HG03457 (cell line): ENCODE measurements around the gene SMARCAL1.
"Not testable (repeated sequence)": the region's sequence is repeated elsewhere in the genome, so short reads cannot be mapped to it uniquely, and the experiment has no call there.

Experiments
- ATAC-seq: cut with Tn5 transposase; IDR thresholded peaks from one replicate; pipeline ENCODE4 v1.9.1; 2021; ENCODE audit warnings: moderate number of reproducible peaks; ENCODE audit not compliant: unreplicated experiment

SMARCAL1 gene

DNA sequence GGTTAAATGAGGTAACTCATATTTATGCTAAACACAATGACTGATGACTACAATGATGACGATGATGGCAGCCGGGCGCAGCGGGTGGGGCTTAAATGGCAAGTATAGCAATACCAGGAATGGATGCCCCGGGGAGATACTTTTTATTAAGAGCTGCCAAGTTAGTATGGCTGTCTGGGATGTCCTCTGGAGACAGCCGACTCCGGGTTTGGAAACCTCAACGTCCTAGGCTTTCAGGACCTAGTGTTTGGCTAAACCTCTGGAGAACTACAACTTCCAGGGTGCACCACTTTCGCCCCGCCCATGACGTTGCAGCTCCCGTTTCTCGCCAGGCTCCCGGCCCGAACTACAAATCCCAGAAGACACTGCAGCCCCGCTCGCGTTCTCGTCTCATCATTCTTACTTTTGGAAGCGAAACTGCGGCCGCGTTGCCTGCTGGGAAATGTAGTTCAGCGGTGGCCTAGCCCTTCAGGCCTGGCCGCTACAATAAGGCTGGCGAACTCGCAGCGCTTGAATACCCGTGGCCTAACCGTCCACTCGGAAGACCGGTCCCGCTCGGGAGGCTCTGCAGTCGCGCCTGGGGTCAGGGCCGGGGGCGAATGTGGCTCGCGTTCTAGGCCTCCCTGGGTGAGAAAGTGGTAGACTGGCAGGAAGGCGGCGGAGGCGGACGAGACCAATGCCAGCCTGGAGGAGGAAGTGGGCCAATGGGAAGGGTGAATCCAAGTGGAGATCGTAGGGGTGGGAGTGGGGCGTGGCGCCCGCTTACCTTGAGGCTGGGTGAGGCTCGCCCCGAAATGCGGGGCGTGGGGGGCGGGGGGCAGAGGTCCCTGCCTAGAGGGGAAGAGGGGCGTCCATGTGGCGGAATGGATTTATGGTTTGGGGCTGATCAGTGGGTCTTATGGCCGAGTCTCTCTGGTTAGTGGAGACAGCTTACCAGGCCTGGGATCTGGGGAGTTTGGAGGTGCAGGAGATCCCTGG is at the start of gene SMARCAL1:
TSS of gene SMARCAL1 (plus strand) at position 463 of the 978 bp plus-strand sequence. CDS start 2,221 bp downstream, outside the sequence.
- ATAC-seq = peak; percentile 89

DNA sequence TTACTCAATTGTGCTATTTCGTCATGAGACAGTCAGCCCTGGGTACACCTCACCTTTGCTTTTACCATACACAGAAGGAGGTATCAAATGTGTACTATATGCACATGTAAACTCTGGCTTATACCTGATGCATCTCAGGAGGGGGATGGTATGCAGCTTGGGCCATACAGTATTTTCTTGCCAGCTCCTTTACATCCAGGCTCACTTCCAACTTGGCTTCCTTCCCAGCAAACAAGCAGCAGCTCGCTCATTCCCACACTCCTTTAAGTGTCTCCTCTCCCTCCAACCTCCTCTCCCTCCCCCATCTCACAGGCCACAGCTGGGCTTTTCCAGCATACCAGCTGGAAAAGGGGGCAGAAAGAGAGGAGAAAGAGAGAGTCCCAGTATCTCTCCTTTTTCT is 49.6 kb upstream of the SMARCAL1 start:
- ATAC-seq = no peak

GRCh38 chr2:216363221-216363620 is 49.1 kb upstream of the SMARCAL1 start:
- ATAC-seq = no peak

DNA sequence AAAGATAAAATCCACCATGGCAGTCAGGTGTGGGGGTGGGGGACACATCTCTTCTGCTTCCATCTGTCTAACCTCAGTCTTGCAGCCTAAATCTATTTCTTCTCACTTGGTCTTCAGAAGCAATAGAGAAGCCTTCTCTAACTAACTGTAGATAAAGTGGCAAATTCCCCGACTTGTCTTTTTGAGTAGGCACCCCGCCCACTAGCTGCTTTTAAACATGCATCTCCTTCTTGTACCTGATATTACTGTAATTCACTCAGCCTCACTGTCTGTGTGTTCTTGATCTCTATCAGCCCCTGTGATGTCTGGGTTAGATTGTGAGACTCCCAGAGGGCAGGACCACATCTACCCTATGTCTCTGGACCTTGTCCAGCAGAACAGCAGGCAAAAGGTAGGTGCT is 46.8 kb upstream of the SMARCAL1 start:
- no peak for ATAC-seq

GRCh38 chr2:216366777-216367471 is 45.4 kb upstream of the SMARCAL1 start:
- ATAC-seq = no peak

GRCh38 chr2:216369821-216370220 is 42.5 kb upstream of the SMARCAL1 start:
- no peak for ATAC-seq

DNA sequence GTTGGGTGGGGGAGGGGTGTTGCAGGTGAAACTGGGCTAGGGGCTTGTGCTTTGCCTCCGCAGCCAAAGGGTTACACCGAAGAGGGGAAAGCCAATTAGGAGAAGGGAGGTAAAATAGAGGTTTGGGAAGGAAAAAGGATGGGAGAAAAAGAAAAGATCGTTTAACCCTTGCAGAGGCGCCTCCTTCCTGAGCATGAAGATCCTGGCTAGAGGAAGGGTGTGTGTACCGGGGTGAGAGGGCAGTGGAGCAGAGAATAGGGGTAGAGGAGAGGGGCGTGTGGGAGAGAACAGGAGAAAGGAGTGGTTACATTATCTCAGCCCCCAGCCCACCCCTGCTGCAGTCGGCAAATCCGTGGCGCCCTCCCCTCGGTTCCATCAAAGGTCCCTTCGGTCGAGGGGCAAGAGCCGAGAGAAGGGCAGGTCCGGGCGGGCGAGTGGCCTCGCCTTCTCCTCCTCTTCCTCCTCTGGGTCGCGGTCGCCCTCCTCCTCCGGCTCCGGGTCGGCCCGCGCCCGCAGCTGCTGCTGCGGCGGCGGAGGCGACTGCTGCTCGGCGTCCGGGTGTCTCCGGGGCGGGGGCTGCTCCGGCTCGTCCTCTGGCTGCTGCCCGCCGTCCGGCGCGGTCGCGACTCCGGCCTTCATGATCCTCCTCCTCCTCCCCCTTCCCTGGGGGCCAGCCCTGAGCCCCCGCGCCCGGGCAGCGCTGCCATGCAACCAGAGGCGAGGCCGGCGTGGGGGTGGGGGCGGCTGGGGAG is 41.1 kb upstream of the SMARCAL1 start:
- no peak for ATAC-seq

DNA sequence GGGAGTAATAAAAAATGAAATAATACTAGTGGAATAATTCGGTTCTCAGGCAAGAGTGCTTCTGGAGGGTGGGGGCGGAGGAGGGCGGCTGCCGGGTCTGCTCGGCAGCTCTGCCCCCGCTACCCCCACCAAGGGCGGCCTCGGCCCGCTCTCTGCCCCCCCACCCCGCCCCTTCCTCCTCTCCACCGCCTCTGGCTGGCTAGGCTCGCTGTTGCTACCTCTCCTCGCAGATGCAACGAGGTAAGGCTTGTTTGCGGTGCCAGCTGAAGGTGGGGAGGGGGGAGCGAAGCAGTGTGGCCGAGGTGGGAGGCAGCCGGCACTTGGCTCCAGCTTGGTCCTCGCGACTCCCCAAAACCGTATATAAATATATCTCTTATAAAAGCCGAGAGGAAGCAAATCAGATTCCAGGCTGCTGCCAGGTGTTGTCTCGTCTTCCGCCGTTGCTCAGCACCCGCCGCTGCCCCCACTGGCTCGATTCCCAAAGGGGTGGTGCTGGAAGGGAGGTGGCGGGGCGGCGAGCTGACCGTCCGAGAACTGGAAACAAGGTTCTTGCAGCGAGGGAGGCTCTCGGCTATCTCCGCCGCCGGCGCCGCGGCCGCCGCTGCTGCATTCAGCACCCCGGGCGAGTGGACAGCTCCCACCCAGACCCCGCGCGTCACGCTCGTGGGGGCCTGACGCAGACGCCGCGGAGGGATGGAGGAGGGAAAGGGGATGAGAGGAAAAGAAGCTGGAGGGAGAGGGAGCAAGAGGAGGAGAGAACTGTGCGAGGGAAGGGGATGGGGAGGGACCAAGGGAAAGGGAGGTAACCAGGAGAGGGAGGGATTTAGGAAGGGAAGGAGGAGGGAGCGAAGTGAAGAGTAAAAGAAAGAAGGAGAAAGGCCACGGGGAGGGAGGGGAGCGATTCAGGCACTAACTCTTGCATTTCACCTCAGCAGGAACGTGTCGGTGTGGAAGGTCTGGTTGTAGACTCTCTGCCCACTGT is 40.3 kb upstream of the SMARCAL1 start, which contains the start of gene MARCHF4:
TSS of gene MARCHF4 (minus strand) at position 763 of the 982 bp plus-strand sequence. CDS start 2,223 bp downstream, outside the sequence.
- ATAC-seq = no peak

DNA sequence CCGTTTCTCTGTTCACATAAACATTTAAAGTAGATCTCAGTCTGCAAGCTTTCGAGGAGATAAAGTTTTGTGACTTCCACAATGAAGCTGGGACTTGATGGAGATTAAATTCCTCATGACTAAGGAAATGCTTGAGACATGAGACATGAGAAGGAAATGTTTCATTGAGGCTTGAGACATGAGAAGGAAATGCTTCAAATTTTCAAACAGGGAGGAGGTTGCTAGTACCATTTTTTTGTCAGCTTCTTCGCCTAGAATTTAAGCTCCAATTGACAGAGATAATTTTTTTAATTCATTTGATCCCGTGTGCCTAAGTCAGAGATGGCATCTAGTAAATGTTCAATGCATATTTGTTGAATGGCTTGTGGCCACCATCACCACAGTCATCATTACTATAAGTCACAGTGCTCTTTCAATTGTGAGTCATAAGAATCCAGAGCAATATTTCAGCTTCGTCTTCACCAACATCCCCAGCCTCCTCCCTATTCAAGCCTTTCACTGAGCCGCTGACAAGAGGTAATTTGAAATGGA is 39.5 kb upstream of the SMARCAL1 start:
- ATAC-seq = no peak

DNA sequence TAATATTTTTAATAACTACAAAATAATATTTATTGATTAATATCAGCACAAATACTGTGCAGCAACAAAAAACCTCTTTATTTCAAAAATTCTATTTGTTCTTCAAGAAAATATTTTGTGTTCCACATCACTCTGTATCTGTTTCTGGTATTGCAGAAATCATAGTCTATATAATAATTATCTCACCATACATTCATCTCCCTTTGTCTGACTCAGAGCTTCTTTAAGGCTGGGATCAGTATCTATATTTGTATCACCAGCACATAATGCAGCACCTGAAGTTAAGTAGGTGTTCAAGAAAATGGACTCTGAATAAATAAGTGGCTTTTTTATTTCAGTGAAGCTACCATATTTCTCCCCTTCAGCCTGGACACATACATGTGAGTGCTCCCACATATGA is 38.4 kb upstream of the SMARCAL1 start:
- no peak for ATAC-seq

DNA sequence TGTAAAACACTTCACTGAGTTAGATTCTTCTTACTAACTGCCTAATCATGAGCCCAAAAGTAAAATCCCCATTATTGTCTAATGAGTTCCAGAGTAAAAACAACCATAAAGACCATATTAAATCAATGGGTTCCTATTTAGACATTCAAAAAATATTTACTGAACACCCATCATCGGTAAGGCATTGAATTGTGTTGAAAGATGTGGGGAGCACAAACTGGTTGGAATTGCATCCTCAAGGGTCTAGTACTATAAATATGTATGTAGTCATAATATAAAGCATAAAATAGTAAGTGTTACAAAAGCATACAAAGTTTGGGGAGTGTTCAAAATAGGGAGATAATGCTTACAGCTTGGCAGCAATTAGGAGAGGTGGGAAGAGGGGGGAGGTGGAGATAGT is 37.0 kb upstream of the SMARCAL1 start:
- no peak for ATAC-seq

DNA sequence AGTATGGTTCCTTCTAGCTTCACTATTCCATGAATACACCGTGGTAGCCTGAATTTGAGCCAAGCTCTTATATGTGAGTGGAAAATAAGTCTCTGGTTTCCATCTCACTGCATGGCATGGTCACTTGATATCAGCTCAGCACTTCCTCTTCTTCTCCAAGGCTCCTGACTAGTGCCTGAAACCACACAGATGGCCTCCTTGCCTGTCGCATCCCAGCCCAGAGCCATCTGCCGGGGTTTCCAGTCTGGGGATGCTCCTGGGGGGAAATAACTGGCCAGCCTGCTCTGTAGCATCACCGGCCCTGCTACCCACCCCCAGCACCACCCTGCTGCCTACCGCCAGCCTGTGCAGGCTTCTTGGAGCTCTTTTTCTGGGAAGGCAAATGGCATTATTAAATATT is 32.3 kb upstream of the SMARCAL1 start:
- ATAC-seq = no peak

DNA sequence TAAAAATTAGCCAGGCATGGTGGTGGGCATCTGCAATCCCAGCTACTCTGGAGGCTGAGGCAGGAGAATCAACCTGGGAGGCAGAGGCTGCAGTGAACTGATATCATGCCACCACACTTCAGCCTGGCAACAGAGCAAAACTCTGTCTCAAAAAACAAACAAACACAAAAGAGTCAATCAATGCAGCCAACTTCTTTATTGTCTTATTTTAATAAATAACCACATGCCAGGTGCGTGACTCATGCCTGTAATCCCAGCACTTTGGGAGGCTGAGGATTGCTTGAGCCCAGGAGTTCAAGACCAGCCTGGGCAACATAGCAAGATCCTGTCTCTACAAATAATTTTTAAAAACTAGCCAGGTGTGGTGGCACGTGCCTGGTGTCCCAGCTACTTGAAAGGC is 27.9 kb upstream of the SMARCAL1 start:
- ATAC-seq = not testable (repeated sequence)

DNA sequence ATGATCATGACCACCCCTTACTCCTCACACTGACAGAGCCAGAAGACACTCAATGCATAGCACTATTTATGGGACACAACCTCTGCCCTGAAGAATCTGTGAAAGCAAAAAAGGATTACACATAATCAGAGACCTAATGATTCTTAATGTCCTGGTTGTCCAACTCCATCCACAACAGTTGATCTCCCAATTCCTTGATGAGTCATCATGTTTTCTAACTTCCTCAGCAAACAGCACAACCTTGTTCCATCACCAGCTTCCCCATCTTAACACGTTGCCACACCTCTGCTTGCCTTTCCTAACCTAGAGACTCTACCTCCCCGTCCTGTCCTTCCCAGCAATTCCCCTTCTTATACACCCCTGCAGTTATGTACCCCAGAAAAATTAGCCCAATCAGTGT is 26.8 kb upstream of the SMARCAL1 start:
- ATAC-seq = no peak

DNA sequence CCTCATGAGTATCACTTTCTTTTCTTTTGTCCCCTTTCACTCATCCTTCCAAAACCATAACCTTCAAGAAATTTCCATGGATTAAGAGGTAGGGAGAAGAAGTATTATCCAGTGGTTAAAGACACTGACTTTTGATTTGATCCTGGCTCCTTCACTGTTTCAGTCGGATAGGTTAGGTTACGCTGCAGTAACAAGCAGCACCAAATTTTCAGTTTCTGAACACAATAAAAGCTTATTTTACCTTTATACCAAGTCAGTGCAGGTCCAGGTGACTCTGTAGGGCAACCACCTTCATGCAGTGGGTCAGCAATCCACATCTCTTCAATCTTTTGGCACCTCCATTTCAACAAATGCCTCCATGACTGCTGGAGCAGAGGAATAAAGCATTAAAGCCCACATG is 25.0 kb upstream of the SMARCAL1 start:
- ATAC-seq = no peak

- peak; percentile 87 for ATAC-seq
Measured at GRCh38 chr2:216388046-216388884, 24.0 kb upstream of the SMARCAL1 start.

DNA sequence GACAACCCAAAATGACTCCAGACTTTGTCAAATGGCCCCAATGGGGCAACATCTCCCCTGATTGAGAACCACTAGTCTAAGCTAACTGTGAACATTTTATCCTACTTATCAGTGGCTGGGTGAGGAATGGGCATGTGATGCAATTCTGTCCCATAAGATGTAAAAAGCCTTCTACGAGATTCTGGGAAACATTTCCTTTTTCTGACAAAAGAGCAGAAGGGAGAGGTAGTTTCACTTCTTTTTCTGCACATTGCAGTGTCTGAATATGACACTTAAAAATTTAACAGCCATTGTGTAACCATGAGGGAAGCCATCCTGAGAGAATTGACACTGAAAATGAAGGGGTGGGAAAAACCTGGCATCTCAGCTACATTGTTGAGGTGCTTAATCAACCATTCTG is 22.7 kb upstream of the SMARCAL1 start:
- ATAC-seq = no peak

- no peak for ATAC-seq
Measured at GRCh38 chr2:216391401-216391800, 20.9 kb upstream of the SMARCAL1 start.
